Smooth muscle cell of the brain vasculature (primary cell): ENCODE measurements around the gene GATAD2B.
"Not testable (repeated sequence)": the region's sequence is repeated elsewhere in the genome, so short reads cannot be mapped to it uniquely, and the experiment has no call there.

Experiments used
- DNase-seq: peaks from one replicate; pipeline ENCODE4 v3.0.0-alpha.2; 2012; ENCODE audit warnings: low read depth, low spot score

Gene GATAD2B

DNA sequence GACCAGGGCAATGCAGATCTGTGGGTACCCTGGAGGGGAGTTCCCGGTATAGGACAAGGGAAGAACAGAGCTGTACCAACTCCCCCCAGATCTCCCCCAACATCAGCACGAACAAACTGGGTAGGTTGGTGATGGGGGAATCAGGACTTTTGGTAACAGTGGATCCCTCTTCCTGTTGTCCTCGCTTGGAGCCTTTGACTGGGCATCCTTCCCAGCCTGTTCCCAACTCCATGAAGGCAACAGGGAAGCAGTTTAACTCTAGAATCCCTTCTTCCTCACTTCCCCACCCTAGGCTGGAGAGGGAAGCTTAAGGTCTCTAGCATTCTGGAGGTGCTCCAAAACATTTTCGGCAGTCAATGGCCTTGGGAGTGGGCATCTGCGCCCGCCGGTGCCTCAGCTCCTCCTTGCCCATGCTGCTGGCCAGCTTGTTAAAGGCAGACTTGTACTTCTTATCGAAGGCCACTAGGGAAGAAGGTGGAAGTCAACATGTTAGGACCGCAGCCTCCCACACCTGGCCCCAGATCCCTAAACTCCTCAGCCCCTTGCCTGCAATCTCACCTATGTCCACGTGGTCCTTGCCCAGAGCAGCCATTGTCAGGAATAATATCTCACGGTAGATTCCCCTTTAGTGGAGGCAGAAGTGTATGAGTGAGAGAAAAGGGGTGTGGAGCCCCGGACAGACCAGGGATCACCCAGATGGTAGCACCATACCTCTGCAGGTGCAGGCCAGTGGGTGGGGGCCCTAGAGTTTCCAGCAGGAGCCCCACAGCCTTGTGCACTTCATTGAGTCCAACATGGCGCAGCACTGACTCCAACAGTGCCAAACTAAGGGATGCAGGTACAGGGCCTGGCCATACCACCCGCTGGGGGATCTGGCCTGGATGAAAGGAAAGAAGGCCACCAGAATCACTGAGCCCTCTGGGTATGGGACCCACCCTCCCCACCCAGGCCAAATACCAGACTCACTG is 7.5 kb upstream of the GATAD2B start:
- DNase-seq, result no peak

DNA sequence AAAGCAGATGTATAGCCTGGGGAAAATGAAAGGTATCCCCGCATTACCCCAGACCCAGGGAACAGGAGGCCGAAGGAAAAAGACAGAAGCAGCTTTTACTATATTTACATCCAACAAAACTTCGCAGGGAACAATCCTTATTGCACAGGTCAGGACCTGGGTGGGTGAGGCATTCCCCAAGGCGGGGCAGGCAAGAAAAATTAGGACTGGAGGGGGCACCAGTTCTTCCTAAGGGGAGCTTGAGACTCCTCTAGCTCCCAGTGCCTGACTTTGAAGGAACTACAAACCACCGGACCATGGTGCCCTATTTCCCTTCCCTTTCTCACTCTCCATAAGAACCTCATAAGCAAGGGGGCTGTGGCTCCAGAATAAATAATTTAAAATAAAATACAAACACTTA is 6.7 kb upstream of the GATAD2B start:
- no peak for DNase-seq

- DNase-seq, result no peak
These were observed 6.1 kb upstream of the GATAD2B start for GRCh38 chr1:153928791-153929341.

DNA sequence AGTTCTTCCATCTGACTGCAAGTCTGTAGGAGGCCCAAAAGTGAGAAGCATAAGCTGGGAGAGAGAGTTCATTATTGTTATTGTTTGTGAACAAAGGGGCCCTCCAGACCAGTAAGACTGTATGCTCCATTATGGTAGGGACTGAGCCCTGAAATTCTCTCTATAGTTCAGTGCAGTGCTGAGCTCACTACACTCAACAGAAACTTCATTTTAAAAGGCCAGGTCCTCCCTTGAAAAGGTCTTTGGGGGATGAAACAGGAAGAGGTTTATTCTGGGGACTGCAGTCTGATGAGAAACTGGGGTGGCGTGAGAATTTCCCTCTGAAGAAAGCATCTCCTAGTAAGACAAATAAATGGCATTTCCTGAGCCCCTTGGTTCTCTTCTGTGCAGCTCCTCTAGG is 5.5 kb upstream of the GATAD2B start:
- no peak for DNase-seq

- DNase-seq, result no peak
These were observed 3.6 kb upstream of the GATAD2B start for GRCh38 chr1:153926405-153926804.

DNA sequence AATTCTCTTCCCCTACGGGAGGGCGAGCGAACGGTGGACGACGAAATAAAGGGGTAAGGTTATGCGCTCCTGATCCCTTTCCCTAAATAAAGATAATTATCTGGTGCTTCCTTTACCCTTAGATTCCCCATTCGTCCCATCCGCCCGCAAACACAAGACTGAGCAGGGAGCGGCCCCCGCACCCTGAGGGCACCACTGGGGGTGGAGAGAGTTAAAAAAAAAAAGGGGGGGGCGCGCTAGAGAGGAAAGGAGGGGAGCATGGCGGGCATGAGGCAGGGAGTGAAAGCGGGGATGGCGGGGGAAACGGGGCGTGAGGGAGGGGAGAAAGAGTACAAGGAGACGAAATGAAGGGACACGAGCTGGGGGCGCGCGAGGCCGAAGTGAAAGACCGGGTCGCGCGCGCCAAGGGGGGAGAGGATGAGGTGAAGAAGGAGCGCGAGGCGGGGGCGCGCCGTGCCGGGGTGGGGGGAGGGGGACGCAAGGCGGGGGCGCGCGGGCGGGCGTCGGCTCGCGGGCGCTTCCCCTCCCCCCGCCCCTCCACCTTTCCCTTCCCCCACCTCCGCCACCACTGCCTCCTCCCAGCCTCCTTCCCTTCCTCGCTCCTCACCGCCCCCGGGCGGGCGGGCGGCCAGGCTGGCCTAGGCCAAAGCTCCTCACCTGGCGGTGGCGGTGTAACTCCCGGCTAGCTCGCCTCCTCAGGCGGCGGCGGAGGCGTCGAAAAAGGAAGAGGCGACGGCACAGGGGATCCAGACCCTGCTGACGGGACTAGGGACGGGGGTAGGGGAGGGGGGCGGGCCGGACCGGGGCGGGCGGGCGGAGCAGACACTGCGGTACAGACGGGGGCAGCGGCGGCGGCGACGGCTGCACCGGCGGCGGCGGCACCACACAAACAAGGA is 448 bp downstream of the GATAD2B start:
- no peak for DNase-seq

DNA sequence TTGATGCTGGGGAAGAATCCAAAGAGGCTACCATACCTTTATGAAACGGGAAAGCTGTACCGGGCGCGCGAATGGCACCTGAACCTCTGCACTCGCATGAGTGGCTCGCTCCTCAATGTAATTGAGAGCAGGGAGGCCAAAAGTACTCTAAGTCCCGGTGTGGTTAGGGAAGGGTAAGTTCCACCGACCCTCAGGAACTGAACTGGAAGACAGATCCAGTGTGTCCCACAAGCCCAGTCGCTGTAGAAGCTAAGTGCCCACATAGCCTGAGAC is 1.0 kb downstream of the GATAD2B start:
- DNase-seq, result no peak

GRCh38 chr1:153921080-153921802 is 1.5 kb downstream of the GATAD2B start:
- no peak for DNase-seq

DNA sequence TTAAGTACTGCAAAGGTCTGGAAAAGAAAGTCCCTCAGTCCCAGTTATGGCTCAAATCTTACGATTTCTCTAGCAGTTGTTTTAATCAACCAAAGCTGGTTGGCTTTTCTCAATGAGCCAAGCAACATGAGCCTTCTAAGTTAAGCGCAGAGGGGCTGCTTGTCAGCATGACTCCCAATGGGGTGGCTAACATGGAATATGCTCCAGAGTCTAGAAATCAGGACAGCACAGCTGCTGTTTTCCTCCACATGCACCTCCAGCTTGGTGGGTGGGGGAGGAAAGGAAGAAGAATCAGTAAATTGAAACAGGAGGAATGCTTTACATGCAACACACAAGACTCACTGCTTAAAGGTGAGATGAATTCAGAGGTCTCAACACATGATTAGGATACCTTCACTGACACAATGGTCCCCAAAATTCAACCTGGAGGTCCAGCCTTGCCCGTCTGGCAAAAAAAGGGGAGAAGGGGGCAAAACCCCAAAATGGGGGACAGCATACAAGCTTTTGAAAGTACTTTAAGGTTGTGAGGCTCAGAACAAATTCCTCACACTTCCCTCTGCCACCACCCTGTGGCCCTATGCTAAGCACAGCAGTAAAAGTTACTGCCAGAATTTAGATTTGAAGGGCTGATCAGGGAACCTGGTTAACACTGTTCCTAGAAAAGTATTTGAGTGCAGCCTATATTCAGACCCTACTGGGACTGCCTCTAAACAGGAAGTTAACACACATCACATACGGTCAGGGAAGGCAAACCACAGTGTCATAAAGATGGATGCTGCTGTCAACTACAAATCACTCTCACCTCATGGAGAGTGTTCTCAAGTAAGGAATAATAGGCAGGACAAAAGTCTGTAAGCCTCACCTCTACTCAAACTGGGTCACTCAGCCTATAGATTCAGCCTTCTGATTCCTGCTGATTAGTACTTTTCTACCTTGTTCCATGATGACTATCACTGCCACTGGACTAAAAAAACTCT is 2.6 kb downstream of the GATAD2B start:
- DNase-seq, result no peak

- DNase-seq, result no peak
These were observed 6.5 kb downstream of the GATAD2B start for GRCh38 chr1:153916297-153916696.

DNA sequence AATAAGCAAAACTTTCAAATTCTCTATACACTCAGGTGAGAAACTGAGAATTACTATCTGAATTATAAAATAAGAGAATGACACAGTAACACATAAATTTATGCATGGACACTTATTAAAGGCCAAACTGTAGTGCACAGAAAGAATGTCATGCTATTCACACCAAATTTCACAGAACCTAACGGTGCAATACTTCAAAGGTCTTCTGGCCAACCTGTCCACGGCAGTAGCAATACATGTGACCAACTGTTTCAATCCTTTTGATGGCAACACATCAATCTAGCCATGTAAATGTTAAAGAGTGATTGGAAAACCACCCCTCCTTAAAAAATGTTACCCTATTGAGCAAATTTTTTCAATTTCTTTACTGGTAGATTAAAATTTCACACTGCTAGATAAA is 10.4 kb downstream of the GATAD2B start:
- DNase-seq, result no peak

GRCh38 chr1:153910560-153910959 is 12.2 kb downstream of the GATAD2B start:
- DNase-seq, result not testable (repeated sequence)

DNA sequence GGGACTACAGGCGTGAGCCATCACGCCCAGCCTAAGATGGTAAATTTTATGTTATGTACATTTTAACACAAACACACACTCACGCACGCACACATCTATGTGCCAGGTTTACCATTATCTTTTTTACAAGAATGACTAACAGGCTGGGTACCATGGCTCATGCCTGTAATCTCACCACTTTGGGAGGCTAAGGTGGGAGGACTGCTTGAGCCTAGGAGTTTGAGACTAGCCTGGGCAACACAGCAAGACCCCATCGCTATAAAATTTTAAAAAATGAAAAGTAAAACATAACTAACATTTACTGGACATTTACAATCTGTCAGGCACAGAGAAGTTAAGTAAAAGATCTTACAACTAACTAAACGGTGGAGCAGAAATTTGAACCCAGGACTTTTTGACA is 14.7 kb downstream of the GATAD2B start:
- no peak for DNase-seq

DNA sequence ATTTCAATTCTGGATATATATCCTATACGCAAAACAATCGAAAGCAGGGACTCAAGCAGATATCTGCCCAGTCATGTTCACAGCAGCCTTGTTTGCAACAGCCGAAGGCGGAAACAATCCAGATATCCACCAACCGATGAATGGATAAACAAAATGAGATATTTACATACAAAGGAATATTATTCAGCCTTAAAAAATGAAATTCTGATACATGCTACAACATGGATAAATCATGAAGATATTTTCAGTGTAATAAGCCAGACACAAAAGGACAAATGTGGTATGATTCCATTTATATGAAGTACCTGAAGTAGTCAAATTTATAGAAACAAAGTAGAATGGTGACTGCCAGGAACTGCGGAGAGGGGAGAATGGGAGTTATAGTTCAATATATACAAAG is 15.6 kb downstream of the GATAD2B start:
- no peak for DNase-seq

DNA sequence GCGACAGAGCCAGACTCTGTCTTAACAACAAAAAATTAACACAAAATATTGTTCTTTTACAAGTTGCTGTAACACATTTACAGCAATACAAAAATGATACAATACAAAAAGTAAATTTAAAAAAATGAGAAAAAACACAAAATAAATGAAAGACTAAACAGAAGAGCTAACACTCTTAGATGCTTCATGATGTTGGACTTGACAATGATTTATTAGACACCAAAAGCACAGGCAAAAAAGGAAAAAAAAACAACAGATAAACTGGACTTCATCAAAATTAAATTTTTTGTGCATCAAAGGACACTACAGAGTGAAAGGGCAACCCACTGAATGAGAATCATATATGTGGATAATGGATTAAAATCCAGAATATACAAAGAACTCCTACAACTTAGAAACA is 16.4 kb downstream of the GATAD2B start:
- no peak for DNase-seq

DNA sequence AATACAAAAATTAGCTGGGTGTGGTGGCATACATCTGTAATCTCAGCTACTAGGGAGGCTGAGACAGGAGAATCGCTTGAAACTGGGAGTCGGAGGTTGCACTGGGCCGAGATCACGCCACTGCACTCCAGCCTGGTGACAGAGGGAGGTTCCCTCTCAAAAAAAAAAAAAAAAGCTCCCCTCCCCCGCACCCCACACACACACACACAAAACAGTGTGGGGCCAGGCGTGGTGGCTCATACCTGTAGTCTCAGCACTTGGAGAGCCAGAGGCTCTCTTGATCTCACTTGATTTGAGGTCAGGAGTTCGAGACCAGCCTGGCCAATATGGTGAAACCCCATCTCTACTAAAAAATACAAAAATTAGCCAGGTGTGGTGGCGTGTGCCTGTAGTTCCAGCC is 16.9 kb downstream of the GATAD2B start:
- DNase-seq, result not testable (repeated sequence)

GRCh38 chr1:153903841-153904455 is 18.8 kb downstream of the GATAD2B start:
- no peak for DNase-seq

DNA sequence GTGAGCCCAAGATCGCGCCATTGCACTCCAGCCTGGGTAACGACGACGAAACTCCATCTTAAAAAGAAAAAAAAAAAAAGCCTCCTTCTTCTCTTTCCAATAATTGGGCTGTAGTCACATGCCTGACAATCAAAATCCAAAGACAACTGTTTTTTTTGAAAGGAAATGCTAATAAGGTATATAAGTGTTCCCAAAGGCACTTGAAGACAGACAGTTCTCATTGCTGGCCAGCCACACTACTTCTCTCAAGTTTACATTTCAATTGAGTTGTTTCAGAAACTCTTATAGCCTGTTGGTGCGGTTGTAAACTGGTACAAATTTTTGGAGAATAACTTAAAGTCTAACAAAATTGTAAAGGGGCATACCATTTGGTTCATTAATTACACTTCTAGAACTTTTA is 23.3 kb downstream of the GATAD2B start:
- DNase-seq, result no peak

DNA sequence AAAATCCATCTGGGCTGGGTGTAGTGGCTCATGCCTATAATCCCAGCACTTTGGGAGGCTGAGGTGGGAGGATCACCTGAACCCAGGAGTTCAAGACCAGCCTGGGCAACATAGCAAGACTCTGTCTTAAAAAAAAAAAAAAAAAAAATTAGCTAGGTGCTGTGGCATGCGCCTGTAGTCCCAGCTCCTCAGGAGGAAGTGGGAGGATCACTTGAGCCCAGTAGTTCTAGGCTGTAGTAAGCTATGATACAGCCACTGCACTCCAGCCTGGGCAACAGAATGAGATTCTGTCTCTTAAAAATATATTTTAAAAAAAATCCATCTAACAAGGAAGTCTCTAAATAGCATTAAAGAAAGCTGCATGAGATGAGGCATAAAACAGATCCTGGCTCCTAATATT is 26.9 kb downstream of the GATAD2B start:
- not testable (repeated sequence) for DNase-seq

DNA sequence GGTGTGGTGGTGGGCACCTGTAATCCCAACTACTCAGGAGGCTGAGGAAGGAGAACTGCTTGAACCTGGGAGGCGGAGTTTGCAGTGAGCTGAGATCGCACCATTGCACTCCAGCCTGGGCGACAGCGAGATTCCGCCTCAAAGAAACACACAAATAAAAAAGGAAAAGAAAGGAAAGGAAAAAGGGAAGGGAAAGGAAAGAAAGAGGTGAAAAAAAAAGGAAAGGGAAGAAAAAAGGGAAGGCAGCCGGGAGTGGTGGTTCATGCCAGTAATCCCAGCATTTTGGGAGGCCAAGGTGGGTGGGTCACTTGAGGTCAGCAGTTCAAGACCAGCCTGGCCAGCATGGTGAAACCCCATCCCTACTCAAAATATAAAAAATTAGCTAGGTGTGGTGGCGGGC is 31.7 kb downstream of the GATAD2B start:
- DNase-seq, result not testable (repeated sequence)
